ENCODE measurements around the gene RANBP3.
A peak's percentile ranks its signal among the peaks of the same experiment; 100 is the strongest.
"Not testable (repeated sequence)": the region's sequence is repeated elsewhere in the genome, so short reads cannot be mapped to it uniquely, and the experiment has no call there.

The RANBP3 gene

GRCh38 chr19:5963855-5964254 is 14.1 kb downstream of the RANBP3 start:
- no peak for DNase-seq

- not testable (repeated sequence) for DNase-seq
These were observed 14.7 kb downstream of the RANBP3 start for GRCh38 chr19:5963259-5963658.

- peak; percentile 99 for DNase-seq
These were observed 15.7 kb downstream of the RANBP3 start for GRCh38 chr19:5961969-5962945.

- DNase-seq, result not testable (repeated sequence)
These were observed 16.3 kb downstream of the RANBP3 start for GRCh38 chr19:5961641-5961968.

GRCh38 chr19:5960005-5961001 is 17.6 kb downstream of the RANBP3 start:
- DNase-seq, result peak; percentile 67

GRCh38 chr19:5959260-5960004 is 18.5 kb downstream of the RANBP3 start:
- DNase-seq, result no peak

GRCh38 chr19:5958851-5959122 is 19.2 kb downstream of the RANBP3 start:
- no peak for DNase-seq

- DNase-seq, result peak; percentile 47
These were observed 19.7 kb downstream of the RANBP3 start for GRCh38 chr19:5958074-5958850.

GRCh38 chr19:5957170-5957569 is 20.8 kb downstream of the RANBP3 start:
- DNase-seq, result peak; percentile 92

- peak; percentile 64 for DNase-seq
These were observed 21.2 kb downstream of the RANBP3 start for GRCh38 chr19:5956728-5957127.

GRCh38 chr19:5956323-5956722 is 21.6 kb downstream of the RANBP3 start:
- DNase-seq, result peak; percentile 45

GRCh38 chr19:5955636-5955935 is 22.4 kb downstream of the RANBP3 start:
- peak; percentile 62 for DNase-seq

- no peak for DNase-seq
These were observed 23.6 kb downstream of the RANBP3 start for GRCh38 chr19:5954293-5954692.

- peak; percentile 50 for DNase-seq
These were observed 24.2 kb downstream of the RANBP3 start for GRCh38 chr19:5953680-5954213.

- DNase-seq, result no peak
These were observed 24.8 kb downstream of the RANBP3 start for GRCh38 chr19:5953030-5953589.

GRCh38 chr19:5952193-5953029 is 25.5 kb downstream of the RANBP3 start:
- DNase-seq, result peak; percentile 79

GRCh38 chr19:5951338-5951861 is 26.5 kb downstream of the RANBP3 start:
- DNase-seq, result peak; percentile 90

GRCh38 chr19:5950741-5951140 is 27.2 kb downstream of the RANBP3 start:
- DNase-seq, result peak; percentile 25

- DNase-seq, result peak; percentile 95
These were observed 28.1 kb downstream of the RANBP3 start for GRCh38 chr19:5949792-5950305.

All from NCI-H69 (cell line).